Fibroblast of skin of left biceps (primary cell): ENCODE results near the gene TASP1.
"Not testable (repeated sequence)": the region's sequence is repeated elsewhere in the genome, so short reads cannot be mapped to it uniquely, and the experiment has no call there.

Source experiments
- DNase-seq, 2 experiments: peaks; one replicate each; pipeline ENCODE4 v3.0.0-alpha.2; 2013; ENCODE audit warnings: low read depth in 2 of 2

The TASP1 gene

GRCh38 chr20:13401596-13401995 lies 237.1 kb downstream of the TASP1 start:
- DNase-seq = no peak

DNA sequence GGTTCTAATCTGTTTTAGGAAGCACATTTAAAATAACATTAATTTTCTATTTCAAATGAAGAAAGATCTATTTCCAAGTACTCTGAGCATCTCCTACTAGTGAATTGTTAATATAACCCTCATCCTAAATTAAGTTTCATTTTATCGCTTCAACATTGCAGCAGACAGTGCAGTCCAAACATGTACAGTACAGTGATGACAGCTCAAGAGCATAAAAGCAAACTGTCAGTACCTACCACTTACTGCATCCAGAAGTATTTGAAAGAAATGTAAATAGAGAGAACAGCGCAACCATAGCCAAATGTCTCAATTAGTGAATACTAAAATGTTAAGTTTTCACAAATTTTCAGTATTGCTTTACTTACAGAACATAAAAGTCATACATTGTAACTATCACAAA lies 238.3 kb downstream of the TASP1 start:
- DNase-seq = no peak

- peak; percentile 18 to 20 for DNase-seq
Measured at GRCh38 chr20:13397300-13397724, 241.4 kb downstream of the TASP1 start.

- no peak for DNase-seq
Measured at GRCh38 chr20:13396826-13397225, 241.9 kb downstream of the TASP1 start.

GRCh38 chr20:13396022-13396421 lies 242.7 kb downstream of the TASP1 start:
- peak; percentile 59 to 68 for DNase-seq

- no peak for DNase-seq
Measured at GRCh38 chr20:13395232-13395631, 243.5 kb downstream of the TASP1 start.

DNA sequence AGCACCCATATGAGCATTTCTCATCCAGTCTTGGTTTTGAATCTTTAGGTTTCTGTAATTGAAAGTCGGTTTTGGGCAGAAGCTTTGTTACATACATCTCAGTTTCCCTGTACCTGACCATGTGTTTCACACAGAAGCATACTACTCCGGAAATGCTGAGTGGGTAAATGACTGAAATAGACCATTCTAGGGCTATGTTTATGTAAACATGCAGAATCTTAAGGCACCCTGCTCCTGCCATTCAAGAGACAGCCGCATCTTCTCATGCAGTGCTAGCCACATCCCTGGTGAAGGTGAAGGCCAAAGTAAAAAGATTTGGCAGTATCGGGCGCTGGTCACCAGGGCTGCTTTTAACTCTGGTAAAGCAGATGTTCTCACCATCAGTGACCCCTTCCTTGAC lies 246.3 kb downstream of the TASP1 start:
- DNase-seq = no peak

- no peak for DNase-seq
Measured at GRCh38 chr20:13389115-13389514, 249.6 kb downstream of the TASP1 start.

- no peak for DNase-seq
Measured at GRCh38 chr20:13384132-13384531, 254.6 kb downstream of the TASP1 start.

DNA sequence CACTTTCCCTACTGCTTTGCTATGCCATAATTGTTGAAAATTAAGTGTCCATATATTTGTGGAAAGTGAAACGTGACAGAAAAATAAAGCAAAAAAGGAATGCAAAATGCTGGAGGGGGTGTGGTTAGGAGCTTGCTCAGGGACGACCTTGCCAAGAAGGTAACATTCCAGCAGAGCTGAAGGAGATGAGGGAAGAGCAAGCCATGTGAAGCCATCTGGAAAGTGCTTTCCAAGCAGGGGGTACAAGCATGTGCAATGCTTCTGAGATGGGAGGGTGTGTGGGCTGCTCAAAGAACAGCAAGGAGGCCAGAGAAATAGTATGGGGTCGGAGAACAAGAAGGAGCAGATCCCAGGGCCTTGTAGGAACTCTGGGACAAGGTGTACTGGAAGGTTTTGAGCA lies 255.9 kb downstream of the TASP1 start:
- DNase-seq = no peak

- not testable (repeated sequence) for DNase-seq
Measured at GRCh38 chr20:13380497-13381229, 258.1 kb downstream of the TASP1 start.

DNA sequence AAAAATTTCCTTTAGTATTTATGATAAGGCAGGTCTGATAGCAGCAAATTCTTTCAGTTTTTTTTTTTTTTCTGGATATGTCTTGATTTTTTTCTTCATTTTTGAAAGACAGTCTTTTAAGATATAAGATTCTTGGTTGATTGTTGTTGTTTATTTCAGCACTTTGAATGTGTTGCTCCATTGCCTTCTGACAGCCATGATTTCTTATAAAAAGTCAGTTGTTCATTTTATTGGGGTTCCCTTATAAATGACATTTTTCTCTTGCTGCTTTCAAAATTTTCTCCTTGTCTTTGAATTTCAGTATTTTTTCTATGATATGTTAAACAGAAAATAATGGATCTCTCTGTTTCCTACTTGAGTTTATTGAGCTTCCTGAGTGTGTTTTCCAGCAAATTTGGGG lies 265.3 kb downstream of the TASP1 start:
- DNase-seq = no peak

- DNase-seq = no peak
Measured at GRCh38 chr20:13364278-13365170, 274.2 kb downstream of the TASP1 start.

DNA sequence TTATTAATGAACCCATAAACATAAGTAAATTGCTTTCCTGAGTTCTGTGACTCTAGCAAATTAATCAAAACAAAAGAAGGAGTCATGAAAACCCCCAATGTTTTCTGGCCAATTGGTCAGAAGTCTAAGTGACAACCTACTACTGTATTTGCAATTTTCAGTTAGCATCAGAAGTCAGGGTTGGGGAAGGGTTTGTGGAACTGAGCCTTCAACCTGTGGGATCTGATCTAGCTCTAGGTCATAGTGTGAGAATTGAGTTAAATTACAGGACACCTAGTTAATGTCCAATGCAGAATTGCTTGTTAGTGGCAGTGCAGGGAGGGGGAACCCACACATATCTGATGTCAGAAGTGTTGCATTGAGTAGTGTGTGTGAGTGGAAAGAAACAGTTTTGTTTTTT lies 275.3 kb downstream of the TASP1 start:
- DNase-seq = no peak

DNA sequence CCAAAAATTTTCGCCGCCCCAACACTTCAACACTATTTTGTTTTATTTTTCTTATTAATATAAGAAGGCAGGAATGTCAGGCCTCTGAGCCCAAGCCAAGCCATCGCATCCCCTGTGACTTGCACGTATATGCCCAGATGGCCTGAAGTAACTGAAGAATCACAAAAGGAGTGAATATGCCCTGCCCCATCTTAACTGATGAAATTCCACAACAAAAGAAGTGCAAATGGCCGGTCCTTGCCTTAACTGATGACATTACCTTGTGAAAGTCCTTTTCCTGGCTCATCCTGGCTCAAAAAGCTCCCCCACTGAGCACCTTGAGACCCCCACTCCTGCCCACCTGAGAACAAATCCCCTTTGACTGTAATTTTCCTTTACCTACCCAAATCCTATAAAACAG lies 276.6 kb downstream of the TASP1 start:
- not testable (repeated sequence) for DNase-seq

DNA sequence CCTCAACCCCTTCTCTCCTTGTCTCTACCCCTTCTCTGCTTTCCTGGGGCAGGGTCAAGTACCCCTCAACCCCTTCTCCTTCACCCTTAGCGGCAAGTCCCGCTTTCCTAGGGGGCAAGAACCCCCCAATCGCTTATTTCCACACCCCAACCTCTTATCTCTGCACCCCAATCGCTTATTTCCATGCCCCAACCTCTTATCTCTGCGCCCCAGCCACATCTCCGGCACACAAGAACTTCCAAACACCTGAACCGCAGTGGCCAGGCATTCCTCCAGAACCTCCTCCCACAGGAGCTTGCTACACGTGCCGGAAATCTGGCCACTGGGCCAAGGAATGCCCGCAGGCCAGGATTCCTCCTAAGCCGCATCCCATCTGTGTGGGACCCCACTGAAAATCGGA lies 279.8 kb downstream of the TASP1 start:
- DNase-seq = not testable (repeated sequence)

GRCh38 chr20:13357782-13358181 lies 280.9 kb downstream of the TASP1 start:
- DNase-seq = not testable (repeated sequence)

DNA sequence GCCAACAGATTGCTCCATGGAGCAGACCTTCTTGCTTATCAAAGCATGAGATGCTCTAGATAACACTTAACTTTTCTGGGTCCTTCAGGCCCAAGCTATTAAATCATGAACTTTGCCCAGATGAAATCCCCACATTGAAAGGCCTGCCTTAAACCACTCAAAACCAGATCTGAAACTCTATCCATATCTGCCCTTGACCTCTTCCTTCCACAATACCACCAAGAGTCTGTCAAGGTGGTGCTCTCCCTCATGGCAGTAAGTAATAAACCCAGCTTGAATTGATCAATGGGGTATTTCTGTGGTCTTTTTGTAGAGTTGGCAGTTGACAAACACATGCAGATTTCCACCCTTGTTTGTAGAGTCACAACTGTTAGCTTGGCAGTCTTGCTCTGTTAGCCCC lies 282.1 kb downstream of the TASP1 start:
- no peak for DNase-seq

- DNase-seq = no peak
Measured at GRCh38 chr20:13355941-13356486, 282.7 kb downstream of the TASP1 start.

DNA sequence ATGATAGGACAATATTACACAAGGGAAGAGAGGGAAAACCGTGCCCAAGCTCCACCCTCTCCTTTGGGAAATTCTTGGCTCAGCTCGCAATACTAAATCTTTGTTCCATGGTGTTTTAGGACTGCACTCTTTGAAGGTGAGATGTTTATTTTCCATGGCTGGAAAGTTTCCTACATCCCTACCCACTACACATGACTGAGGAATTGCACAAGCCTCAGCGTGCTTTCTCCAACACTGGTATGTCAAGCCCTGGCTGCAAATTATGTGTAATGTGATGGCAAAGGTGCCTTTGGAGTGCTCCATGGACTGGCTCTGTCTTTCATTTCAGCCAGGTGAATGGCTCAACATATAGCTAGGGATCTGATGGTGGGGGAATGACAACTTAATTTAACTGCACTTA lies 283.3 kb downstream of the TASP1 start:
- DNase-seq = no peak

DNA sequence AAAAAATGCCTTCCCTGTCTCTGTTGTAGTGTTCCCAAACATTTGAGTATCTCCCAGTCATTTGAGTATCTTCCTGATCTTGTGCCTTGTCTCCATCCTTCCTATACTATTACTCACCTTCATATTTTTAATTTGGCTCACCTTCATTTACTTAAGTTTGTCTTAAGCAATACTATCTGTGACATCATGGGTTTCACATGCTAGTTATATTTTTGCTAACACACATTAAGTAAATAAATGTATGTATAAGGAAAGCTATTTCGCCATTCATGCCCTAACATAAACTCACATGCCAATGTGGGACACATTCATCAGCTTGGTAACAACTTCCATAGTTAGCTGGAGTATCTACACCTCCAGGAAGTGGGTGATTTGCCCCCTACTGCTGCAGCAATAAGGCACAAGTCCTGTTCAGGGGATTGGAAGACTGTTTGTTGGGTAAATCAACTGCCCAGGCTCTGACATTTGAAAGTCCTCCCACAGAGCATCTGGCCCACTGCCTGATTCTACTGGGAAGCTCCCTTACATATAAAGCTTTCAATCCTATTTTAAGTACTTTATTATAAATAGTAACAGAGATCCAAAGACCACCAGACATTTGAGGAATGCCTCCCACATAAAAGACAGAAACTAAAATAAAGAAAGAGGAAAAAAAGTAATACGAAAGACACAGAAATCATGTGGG lies 285.3 kb downstream of the TASP1 start:
- no peak for DNase-seq

GRCh38 chr20:13349235-13349604 lies 289.5 kb downstream of the TASP1 start:
- DNase-seq = no peak
